ENCODE data around the gene DGCR2. TPM values are rescaled to one million over a fixed set of nuclear protein-coding genes. Genes with fewer than 3 reads are reported as not detected.

DGCR2 gene
- polyA plus RNA-seq, 1 donor from 2014 or later, result 67.1 TPM

GRCh38 chr22:19060356-19061009, 61.7 kb downstream of the DGCR2 start:
- no peak for TF ChIP-seq RAD21 (conservative IDR thresholded peaks at IDR 0.05)
- H3K4me3 ChIP-seq (ENCODE audit: low read length), result no peak overlapping the region
- H2AFZ ChIP-seq (ENCODE audit: low read depth, low read length), result no peak overlapping the region
- H3F3A ChIP-seq (ENCODE audit: insufficient read depth, low read length, poor library complexity, severe bottlenecking), result no peaks in the 10 kb centered on the region
- peaks cover 3% of the 10 kb centered on the region for H3K36me3 ChIP-seq (ENCODE audit: insufficient read depth, low read length)
- H3K27me3 ChIP-seq (ENCODE audit: insufficient read depth, low read depth, low read length), result no peaks in the 10 kb centered on the region
- H3K9me3 ChIP-seq (ENCODE audit: low read length), result no peaks in the 10 kb centered on the region
- no peak overlapping the region for H3K4me2 ChIP-seq (ENCODE audit: low read length)
- no peaks in the 10 kb centered on the region for H4K20me1 ChIP-seq (ENCODE audit: insufficient read depth)
- H3K79me2 ChIP-seq (replicated peaks; ENCODE audit: insufficient read depth, low read length), result no peaks in the 10 kb centered on the region
- H3K9me2 ChIP-seq (ENCODE audit: insufficient read depth, low read length), result no peaks in the 10 kb centered on the region
- H3K27ac ChIP-seq (ENCODE audit: low read length), result no peak overlapping the region
- H3K9ac ChIP-seq (ENCODE audit: low read length), result no peak overlapping the region

- Histone ChIP-seq H3K4me2 (ENCODE audit: low read length) (no peak overlapping the region), H3K4me3 (ENCODE audit: low read length) (no peak overlapping the region), H3F3A (ENCODE audit: insufficient read depth, low read length, poor library complexity, severe bottlenecking) (no peaks in the 10 kb centered on the region), H2AFZ (ENCODE audit: low read depth, low read length) (no peak overlapping the region), H3K27me3 (ENCODE audit: insufficient read depth, low read depth, low read length) (no peaks in the 10 kb centered on the region), H3K9me2 (ENCODE audit: insufficient read depth, low read length) (no peaks in the 10 kb centered on the region), H4K20me1 (ENCODE audit: insufficient read depth) (no peaks in the 10 kb centered on the region), H3K27ac (ENCODE audit: low read length) (no peak overlapping the region), H3K9me3 (ENCODE audit: low read length) (no peaks in the 10 kb centered on the region), H3K79me2 (replicated peaks; ENCODE audit: insufficient read depth, low read length) (no peaks in the 10 kb centered on the region), H3K36me3 (ENCODE audit: insufficient read depth, low read length) (peaks cover 3% of the 10 kb centered on the region), H3K9ac (ENCODE audit: low read length) (no peak overlapping the region)
- no peak for TF ChIP-seq MXI1 (conservative IDR thresholded peaks at IDR 0.05; ENCODE audit: poor library complexity, severe bottlenecking)
- no peak for TF ChIP-seq TAF1 (IDR thresholded peaks at IDR 0.05; ENCODE audit: low read depth)
- TF ChIP-seq REST (IDR thresholded peaks at IDR 0.05; ENCODE audit: borderline replicate concordance), result no peak
- TF ChIP-seq POLR2AphosphoS5 (IDR thresholded peaks at IDR 0.05), result no peak
- no peak for TF ChIP-seq RAD21 (conservative IDR thresholded peaks at IDR 0.05)
- no peak for TF ChIP-seq CTCF (IDR thresholded peaks at IDR 0.05; ENCODE audit: poor library complexity, severe bottlenecking)
- no peak for TF ChIP-seq EP300 (conservative IDR thresholded peaks at IDR 0.05; ENCODE audit: poor library complexity, severe bottlenecking)
- no peak for TF ChIP-seq EZH2 (IDR thresholded peaks at IDR 0.05; ENCODE audit: borderline replicate concordance, insufficient read depth, low read length, poor library complexity, severe bottlenecking)
- no peak for TF ChIP-seq SMC3 (conservative IDR thresholded peaks at IDR 0.05; ENCODE audit: poor library complexity)
These were observed 62.5 kb downstream of the DGCR2 start for GRCh38 chr22:19059481-19060278.
